NOMO-1 treated with dmso at 0.1 percent for 144 hours (cell line): Measurements from ENCODE around the gene NUDT17.
A peak's percentile ranks its signal among the peaks of the same experiment; 100 is the strongest.
"Not testable (repeated sequence)": the region's sequence is repeated elsewhere in the genome, so short reads cannot be mapped to it uniquely, and the experiment has no call there.

ENCODE experiments used
- DNase-seq: peaks from one replicate; lab custom pipeline; 2025; ENCODE audit not compliant: unreplicated experiment; lab: John Stamatoyannopoulos, UW

NUDT17 gene

GRCh38 chr1:145845514-145846161, at the start of gene NUDT17:
Gene NUDT17, plus strand, starts transcription at chr1:145845630. Its CDS starts 11 bp downstream, at chr1:145845641.
- peak; percentile 37 for DNase-seq

- no peak for DNase-seq
These were observed 48.7 kb upstream of the NUDT17 start for GRCh38 chr1:145796753-145797152.

GRCh38 chr1:145799806-145800205, 45.6 kb upstream of the NUDT17 start:
- DNase-seq = no peak

- DNase-seq = no peak
These were observed 41.0 kb upstream of the NUDT17 start for GRCh38 chr1:145804235-145805045.

DNA sequence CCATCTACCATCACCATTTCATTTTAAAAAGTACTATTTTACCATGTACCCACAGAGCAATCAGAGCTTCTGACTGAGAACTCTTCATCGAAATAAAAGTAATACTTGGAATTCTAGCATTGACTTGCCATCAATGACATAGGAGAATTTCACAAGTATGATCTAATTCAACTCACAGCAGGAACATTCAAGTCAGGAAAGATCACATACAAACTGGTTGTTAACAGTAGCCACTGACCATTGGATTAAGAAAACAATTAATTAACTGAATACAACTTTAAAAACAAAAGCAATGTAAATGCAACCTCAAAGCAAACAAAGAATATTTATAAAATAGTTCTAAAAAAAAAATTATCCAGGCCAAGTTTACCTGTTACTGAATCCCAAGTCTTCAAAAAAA, 40.4 kb upstream of the NUDT17 start:
- DNase-seq = no peak

- DNase-seq = no peak
These were observed 39.0 kb upstream of the NUDT17 start for GRCh38 chr1:145806408-145806807.

GRCh38 chr1:145806844-145807243, 38.6 kb upstream of the NUDT17 start:
- DNase-seq = no peak

DNA sequence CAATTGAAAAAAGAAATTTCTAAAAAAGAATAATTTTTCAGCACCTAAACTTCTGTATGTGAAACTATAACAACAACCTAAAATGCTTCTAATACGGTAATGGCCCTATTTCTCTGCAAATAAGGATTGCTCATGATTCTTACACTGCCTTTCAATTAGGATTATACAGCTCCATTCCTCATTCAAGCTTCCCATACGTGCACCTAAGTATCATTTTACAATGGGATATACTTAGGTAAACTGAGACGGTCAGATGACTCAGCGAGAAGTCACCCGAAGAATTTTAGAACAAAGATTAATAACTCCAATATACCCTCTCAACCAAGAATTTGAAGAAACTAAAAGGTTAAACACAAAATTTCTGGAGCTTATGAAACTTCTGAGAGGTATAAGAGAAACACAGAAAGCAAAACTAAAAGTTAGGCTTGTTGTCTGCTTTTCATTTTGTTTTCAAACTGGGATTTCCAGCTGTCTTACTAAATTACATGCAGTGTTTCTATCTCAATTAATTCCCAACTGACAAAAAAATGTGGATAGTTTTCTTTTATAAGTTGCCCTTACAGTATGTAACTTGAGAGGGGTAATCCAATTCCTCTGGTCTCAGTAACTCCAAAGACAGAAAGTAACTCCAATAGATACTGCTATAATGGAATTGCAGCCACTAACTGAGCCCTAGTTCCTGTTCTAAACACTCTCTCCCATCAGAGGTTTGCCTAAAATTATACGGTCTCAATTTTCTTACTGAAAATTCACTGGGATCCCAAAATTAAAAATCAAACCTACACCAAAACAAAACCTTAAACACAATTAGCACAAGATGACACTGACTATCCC, 32.2 kb upstream of the NUDT17 start:
- DNase-seq = not testable (repeated sequence)

DNA sequence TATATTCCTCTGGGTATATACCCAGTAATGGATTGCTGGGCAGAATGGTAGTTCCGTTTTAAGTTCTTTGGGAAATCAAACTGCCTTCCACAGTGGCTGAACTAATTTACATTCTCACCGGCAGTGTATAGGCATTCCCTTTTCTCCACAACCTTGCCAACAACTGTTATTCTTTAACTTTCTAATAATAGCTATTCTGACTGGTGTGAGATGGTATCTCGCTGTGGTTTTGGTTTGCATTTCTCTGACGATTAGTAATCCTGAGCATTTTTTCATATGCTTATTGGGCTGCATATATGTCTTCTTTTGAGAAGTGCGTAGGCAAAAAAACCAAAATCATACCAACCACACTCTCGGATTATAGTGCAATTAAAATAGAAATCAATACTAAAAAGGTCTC, 27.3 kb upstream of the NUDT17 start:
- not testable (repeated sequence) for DNase-seq

- DNase-seq = not testable (repeated sequence)
These were observed 22.6 kb upstream of the NUDT17 start for GRCh38 chr1:145822779-145823331.

- peak; percentile 95 for DNase-seq
These were observed 21.6 kb upstream of the NUDT17 start, which contains the start of the genes POLR3C and RNF115 for GRCh38 chr1:145823565-145824498. Gene POLR3C, plus strand, starts transcription at chr1:145824200. Its CDS starts 1,577 bp downstream, at chr1:145825777. Gene RNF115, minus strand, starts transcription at chr1:145824095. Its CDS starts 222 bp downstream, at chr1:145823873.

DNA sequence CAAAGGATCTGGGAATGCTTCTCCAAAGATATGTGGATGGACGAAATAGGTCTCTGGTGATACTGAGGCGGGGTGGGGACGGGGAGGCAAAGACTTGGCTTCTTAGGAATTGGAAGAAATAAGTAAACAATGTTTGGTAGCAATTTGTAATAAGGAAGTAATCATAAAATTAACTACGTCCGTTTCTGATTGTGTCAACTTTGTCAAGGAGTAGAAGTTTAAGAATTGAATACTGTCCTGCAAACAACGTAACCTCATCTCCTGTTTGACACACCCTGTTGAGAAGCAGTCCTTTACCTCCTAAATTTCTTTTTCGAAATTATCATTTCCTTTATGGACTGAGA, 21.0 kb upstream of the NUDT17 start:
- no peak for DNase-seq

DNA sequence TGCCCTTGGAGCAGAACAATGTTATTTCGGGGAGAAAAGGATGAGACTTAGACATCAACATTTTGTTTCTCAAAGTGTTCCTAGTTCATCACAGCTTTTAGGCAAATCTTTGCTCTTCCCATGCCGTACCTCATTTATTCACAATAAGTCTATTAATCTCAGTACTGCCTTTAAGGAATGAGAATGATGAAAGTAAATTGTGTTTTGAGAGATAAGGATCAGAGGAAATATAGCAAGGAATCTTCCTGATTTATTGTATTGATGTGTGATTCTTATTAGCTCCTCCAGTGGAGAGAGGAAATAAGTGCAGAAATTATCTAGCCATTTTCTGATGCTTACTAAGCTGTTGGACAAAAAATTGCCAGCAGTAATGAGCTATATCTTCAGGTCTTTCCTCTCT, 19.4 kb upstream of the NUDT17 start:
- DNase-seq = no peak

DNA sequence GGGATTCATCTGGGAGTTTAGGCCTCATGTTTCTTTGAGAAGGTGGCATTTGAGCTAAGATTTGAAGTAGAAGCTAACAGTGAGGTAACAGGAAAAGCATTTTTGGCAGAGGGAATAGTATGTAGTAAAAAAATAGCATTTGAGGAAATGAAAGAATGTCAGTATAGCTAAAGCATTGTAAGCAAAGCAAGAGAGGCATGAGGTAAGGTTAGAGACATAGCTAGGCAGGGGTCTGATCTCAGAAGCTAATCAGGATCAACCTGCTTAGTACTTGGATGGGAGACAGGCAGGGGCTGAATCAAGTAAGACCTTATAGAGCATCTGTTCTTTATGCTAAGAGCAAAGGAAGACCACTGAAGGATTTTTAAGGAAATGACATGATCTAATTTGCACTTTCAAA, 17.5 kb upstream of the NUDT17 start:
- DNase-seq = no peak

- DNase-seq = no peak
These were observed 16.9 kb upstream of the NUDT17 start for GRCh38 chr1:145828367-145829026.

DNA sequence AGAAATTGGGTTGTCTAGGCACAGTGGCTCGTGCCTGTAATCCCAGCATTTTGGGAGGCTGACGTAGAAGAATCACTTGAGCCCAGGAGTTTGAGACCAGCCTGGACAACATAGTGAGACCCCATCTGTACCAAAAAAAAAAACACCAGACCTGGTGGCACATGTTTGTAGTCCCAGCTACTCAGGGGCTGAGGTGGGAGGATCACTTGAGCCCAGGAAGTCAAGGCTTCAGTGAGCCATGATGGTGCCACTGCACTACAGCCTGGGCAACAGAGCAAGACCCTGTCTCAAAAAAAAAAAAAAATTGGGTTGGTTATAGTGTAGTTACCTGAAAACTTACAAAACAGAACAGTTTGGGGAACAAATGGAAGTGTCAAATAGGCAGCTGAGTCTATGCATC, 14.6 kb upstream of the NUDT17 start:
- DNase-seq = not testable (repeated sequence)

- no peak for DNase-seq
These were observed 7.8 kb upstream of the NUDT17 start for GRCh38 chr1:145837656-145838055.

GRCh38 chr1:145843031-145843430, 2.4 kb upstream of the NUDT17 start:
- DNase-seq = no peak

DNA sequence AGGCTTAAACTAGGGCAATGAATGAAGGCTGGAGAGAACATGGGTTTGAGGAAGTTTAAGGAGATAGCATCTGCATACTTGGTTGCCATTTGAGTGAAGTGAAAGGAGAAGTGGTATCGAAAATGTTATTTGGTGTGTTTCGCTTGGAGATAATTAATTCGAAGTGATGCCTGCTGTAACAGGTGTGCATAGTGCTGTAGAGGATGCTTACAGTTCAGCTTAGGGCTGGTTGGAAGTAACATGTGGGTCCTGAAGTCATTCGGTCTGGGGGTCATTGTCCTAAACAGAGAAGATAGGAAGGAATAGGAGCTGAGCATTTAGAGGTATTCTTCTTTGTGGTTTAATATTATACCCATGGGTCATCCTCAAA, 301 bp upstream of the NUDT17 start:
- peak; percentile 69 for DNase-seq

GRCh38 chr1:145846201-145846612, 777 bp downstream of the NUDT17 start:
- DNase-seq = no peak
